GM19351 (cell line): ENCODE measurements around the gene NFAT5.

Source experiments
- ATAC-seq: cut with Tn5 transposase; IDR thresholded peaks from one replicate; pipeline ENCODE4 v1.9.1; 2021; ENCODE audit warnings: mild to moderate bottlenecking, moderate library complexity; ENCODE audit not compliant: unreplicated experiment

The NFAT5 gene

DNA sequence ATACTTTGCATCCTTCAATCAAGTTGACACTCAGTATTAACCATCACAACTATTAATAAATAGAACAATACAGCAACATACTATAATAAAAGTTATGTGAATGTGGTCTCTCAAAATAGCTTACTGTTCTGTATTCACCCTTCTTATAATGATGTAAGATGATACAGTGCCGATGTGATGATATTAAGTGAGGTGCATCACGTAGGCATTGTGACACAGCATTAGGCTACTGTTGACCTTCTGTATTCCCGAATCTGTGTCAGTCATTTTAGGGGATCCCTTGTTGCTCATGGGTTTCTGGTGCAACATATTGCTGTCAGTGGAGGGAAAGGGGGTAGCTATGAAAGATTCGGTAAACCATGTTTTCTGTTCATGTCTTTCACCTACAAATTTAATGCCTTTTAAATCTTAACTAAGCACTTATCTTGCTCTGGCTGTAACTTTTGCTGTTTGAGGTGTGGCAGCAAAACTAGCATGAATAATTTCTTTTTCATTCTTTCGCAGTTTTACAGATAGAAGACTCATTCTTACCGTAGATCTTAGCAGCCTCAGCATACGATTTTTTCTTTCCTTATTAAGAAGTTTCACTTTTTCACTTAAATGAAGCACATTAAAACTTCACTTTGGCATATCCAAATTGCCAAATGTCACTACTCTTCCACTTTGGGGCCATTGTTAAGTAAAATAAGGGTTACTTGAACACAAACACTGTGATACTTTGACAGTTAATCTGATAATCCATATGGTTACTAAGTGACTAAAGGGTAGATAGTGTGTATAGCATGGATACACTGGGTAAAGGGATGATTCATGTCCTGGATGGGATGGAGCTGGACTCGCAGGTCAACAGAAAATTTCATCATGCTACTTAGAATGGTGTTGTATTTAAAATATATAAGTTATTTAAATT, 29.6 kb downstream of the NFAT5 start:
- no peak for ATAC-seq

DNA sequence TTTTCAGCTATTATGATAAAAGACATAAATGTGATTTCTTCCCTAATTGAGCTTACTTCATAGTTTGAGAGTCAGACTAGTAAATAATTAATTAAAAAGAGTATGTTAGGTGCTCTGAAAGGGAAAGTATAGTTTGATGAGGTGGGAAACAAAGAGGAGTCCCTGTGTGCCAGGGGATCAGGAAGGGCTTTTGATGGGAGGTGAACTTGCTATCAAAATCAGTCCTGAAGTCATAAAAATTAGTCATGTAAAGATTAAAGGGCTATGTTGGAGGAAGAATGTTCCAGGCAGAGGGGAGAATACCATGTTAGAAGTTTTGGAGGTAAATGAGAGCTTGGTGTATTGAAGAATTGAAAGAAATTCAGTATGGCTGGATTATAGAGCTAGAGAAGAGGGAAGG, 31.0 kb downstream of the NFAT5 start:
- no peak for ATAC-seq

- ATAC-seq = no peak
Observed at GRCh38 chr16:69598045-69598444, 32.3 kb downstream of the NFAT5 start.

DNA sequence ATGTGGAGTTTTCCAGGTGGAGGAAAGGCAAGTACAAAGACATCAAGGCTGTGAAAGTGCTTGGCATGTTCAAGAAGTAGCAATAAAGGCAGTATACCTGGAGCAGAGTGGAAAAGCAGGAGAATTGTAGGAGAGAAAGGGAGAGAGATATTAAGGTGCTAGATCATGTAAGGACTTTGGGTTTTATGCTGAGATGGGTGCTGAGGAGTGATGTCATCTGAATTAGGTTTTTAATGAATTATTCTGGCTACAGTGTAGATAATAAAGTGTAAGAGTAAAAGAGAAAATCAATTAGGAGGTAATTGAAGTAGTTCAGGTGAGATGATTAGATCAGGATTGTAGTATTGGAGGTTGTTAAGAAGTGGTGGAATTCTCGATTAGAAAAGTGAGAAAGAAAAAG, 34.0 kb downstream of the NFAT5 start:
- ATAC-seq = no peak

DNA sequence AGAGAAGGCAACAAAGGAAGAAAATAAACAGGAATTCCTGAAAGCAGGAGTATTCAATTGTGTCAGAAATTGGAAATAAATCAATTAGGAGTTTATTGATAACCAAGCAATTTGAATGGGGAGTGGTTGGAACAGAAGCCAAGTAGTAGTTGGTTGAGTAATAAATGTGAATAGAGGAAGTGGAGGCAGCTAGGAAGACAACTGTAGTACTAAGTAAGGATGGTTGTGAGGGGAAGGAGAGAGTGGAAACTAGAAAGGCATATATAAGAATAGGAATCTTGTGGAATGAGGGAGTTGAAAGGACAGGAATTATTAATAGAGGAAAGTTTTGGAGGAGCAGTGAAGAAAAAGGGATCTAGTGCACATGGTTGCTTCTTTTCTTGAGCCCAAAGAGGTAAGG, 34.4 kb downstream of the NFAT5 start:
- ATAC-seq = no peak

DNA sequence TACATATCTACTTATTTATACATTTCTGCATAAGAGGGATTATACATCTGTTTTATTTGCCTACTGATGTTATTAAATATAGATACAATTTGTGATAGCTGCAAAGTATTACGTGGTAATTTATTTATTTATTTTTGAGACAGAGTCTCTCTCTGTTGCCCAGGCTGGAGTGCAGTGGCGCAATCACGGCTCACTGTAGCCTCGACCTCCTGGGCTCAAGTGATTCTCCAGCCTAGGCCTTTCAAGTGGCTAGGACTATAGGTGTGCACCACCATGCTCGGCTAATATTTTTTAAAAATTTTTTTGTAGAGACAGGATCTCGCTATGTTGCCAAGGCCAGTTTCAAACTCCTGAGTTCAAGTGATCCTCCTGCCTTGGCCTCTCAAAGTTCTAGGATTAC, 35.5 kb downstream of the NFAT5 start:
- no peak for ATAC-seq

GRCh38 chr16:69606985-69607384, 41.2 kb downstream of the NFAT5 start:
- no peak for ATAC-seq

GRCh38 chr16:69607674-69608073, 41.9 kb downstream of the NFAT5 start:
- ATAC-seq = no peak

- no peak for ATAC-seq
Observed at GRCh38 chr16:69610356-69610755, 44.6 kb downstream of the NFAT5 start.

- ATAC-seq = no peak
Observed at GRCh38 chr16:69611103-69611640, 45.4 kb downstream of the NFAT5 start.

- ATAC-seq = peak; percentile 74
Observed at GRCh38 chr16:69613378-69614154, 47.8 kb downstream of the NFAT5 start.

GRCh38 chr16:69615528-69615927, 49.8 kb downstream of the NFAT5 start:
- no peak for ATAC-seq

GRCh38 chr16:69616082-69616481, 50.3 kb downstream of the NFAT5 start:
- no peak for ATAC-seq

- no peak for ATAC-seq
Observed at GRCh38 chr16:69618307-69618706, 52.5 kb downstream of the NFAT5 start.

DNA sequence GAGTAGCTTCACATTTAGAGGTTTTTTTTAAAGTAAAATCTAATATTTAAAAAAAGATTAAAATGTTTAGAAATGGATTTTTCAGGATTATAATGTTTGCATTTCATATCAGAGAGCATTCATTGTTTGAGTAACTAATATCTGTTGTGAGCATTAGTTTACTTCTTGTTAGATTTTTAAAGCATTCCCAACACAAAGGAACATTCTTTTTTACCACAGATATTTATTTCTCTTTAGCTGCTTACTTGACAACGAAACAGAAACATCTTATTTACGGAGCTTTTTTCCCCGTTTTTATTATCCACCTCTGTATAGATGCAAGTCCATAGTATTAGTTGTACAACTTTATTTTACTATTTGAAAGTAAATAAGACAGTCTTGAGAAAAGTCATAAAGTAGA, 53.0 kb downstream of the NFAT5 start:
- ATAC-seq = no peak

- no peak for ATAC-seq
Observed at GRCh38 chr16:69619514-69619913, 53.7 kb downstream of the NFAT5 start.

DNA sequence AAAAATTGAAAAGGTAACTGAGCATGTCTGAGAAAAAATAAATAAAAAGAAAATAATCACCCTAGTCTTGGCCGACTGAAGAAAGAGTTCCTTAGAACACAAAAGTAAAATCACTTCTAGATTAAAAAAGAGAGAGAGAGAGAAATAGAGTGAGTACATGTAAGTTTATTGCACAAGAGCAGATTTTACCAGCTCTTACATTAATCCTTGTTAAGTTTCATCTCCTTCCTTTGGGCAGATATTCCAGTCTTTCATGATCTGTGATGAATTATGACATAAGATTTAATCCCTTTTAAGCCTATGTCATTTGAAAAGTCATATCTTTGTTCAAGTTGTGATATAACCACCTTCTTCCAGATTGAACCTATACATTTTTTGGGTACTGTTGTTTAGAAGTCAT, 54.8 kb downstream of the NFAT5 start:
- no peak for ATAC-seq

- no peak for ATAC-seq
Observed at GRCh38 chr16:69621225-69621624, 55.5 kb downstream of the NFAT5 start.

DNA sequence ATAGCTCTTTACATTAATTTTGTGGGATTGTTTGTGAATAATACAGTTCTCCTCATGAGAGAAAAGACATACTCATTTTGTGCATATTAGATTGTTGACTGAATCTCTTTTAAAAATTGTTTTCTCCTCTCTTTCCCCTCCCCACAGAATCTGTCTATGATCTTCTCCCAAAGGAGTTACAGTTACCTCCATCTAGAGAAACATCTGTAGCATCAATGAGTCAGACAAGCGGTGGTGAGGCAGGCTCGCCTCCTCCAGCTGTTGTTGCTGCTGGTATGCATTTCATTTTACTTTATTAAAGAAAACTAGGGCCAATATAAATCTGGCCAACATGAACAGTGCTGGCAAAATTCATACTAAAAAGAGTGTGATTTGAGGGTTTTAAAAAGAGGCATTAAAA, 60.5 kb downstream of the NFAT5 start:
- no peak for ATAC-seq

DNA sequence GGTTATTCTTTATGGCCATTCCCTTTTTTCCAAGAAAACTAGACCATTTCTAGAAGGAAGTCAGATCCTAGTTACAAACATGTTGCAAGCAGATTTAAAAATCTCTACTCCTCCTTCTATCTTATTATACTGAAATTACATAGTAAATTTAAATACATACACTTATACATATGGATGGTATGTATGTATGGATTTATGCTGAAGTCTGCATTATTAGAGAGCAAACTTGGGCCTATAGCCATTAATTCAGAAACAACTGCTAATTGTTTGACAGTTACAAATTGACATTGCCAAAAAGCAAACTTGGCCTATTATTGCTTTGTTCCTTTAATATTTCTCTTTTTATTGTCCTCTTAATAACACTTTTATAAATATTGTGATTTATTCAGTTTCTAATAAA, 67.1 kb downstream of the NFAT5 start:
- no peak for ATAC-seq

- no peak for ATAC-seq
Observed at GRCh38 chr16:69633375-69633774, 67.6 kb downstream of the NFAT5 start.
